ENCODE measurements around the gene MED12L.

DNA sequence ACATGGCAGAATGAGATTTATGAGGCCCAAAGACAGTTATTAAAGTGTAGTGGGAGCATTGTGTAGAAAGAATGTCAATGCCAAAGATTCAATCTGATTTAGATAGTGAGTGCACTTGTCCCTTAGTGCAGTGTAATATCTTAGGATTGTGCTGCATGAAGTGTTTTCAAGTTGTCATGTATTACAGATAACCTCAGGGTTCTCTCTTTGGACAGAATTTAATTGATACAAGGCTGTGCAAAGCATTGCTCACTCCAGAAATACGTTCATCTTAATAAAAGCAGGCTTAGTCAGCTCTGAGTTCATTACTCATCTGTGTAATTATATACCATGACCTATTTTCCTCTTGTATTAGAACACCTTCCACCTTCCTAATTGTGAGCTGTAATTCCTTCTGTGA is 133.6 kb downstream of the MED12L start:
- TF ChIP-seq POLR2A (IDR thresholded peaks at IDR 0.05; ENCODE audit: extremely low read depth, insufficient read length) = no peak
- TF ChIP-seq, protein P1, sequence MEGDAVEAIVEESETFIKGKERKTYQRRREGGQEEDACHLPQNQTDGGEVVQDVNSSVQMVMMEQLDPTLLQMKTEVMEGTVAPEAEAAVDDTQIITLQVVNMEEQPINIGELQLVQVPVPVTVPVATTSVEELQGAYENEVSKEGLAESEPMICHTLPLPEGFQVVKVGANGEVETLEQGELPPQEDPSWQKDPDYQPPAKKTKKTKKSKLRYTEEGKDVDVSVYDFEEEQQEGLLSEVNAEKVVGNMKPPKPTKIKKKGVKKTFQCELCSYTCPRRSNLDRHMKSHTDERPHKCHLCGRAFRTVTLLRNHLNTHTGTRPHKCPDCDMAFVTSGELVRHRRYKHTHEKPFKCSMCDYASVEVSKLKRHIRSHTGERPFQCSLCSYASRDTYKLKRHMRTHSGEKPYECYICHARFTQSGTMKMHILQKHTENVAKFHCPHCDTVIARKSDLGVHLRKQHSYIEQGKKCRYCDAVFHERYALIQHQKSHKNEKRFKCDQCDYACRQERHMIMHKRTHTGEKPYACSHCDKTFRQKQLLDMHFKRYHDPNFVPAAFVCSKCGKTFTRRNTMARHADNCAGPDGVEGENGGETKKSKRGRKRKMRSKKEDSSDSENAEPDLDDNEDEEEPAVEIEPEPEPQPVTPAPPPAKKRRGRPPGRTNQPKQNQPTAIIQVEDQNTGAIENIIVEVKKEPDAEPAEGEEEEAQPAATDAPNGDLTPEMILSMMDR (IDR thresholded peaks at IDR 0.05; ENCODE audit: low read depth, low read length) = no peak

Data from NB4 (cell line).